Measurements from ENCODE around the gene TCOF1.

The TCOF1 gene

DNA sequence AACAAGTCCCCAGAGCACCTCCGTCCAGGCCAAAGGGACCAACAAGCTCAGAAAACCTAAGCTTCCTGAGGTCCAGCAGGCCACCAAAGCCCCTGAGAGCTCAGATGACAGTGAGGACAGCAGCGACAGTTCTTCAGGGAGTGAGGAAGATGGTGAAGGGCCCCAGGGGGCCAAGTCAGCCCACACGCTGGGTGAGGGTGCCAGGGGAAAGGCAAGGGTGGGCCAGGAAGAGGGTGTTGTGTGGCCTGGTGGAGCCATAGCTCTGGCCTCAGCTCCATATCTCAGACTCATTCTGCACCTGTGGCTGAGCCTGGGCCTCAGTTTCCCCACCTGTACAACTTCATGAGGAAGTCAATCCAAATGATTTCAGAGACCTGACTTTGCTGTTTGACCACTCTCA, 34.5 kb downstream of the TCOF1 start:
- DNase-seq = no peak

DNA sequence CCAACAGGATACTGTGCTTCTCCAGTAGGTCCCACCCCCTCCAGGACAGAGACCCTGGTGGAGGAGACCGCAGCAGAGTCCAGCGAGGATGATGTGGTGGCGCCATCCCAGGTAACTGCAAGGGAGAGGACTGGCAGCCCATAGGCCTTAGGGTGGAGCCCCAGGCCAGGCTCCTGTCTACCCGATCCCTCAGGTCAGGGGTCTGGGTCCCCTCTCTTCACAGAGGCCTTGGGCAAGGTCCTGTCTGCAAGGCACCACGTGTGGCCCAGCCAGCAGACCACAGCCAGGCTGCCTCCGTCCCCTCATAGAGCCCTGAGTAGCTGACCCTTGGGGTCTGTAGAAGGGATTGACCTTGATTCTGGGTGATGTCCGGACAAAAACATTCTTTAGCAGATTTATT, 35.2 kb downstream of the TCOF1 start:
- DNase-seq = no peak

DNA sequence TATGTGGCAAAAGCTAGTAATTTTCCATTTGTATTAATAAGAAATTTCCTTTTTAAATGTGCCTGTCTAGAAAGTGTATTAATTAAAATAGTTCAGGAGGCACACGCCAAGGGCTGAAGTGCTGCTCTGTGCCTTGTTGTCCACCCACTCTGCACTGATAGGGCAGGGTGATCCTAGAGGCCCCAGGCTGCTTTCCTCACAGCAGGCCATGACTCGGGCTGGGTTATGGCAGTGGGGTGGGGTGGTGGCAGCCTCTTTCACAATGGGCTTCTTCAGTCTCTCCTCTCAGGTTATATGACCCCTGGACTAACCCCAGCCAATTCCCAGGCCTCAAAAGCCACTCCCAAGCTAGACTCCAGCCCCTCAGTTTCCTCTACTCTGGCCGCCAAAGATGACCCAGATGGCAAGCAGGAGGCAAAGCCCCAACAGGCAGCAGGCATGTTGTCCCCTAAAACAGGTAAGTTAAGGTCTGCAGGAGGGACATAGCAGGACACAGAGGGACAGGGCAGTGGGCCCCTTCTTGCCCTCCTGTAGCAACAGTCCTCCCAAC, 35.7 kb downstream of the TCOF1 start:
- DNase-seq = no peak

DNA sequence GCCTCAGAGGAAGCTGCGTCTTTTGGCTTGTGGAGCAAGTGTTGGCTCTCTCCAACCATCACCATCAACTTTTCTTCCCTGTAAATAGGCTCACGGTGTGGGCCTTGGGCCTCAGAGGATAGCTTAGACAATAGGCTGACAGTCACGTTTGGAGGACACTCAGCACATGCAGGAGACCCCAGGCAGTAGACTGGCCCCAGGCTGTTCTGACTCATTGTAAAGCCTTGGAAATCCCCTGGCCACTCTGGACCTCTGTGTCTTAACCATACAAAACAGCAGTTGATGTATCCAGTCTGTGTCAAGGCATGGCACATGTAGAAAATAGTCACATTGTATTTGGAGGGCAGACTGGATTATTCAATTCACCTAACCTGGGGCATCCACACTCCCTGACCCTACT, 36.6 kb downstream of the TCOF1 start:
- DNase-seq = no peak

DNA sequence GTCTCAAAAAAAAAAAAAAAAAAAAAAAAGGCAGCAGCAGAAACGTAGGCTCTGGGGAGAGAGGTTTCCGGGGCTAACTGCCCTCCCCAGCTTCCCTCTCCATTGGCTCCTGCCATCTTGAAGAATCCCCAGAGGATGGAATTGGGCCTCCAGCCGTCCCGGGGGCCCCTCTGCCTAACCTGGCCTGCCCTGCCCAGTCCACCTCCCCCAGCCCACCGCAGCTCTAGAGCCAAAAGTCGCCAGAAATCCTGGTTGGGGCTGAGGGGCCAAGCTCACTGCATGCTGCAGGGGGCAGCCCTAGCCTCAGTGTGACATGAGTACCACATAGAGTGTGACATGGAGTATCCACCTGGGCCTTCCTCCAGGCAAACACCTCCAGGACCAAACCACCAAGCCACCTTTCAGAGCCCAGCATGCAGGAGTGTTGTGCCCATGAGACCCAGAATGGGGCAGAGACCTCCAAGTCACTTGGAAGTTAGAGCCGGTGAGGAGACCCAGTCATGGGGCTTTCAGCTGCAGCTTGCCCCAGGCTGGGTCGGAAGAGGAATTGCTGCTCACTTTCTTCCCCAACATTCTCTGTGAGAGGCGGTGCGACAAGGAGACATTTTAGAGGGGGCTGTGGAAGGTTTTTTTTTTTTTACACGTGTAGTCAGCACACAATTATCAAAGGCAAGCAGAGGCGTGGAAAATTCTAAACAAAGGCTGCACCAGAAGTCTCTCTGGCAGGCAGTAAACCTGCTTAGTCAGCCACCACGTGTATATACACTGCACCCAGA, 37.6 kb downstream of the TCOF1 start:
- DNase-seq = no peak

DNA sequence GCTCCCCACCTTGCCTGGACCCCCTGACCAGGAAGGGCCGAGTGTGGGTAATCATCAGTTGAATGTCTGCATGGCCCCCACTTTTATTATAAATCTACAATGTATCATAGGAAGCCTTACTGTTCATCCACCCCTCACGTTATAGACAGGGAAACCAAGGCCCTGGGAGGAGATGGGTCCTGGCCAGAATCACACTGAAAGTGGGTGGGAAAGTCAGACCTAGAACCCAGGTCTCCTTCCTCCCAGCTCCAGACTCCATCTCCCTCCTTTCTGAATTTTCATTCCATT, 38.1 kb downstream of the TCOF1 start:
- DNase-seq = no peak

DNA sequence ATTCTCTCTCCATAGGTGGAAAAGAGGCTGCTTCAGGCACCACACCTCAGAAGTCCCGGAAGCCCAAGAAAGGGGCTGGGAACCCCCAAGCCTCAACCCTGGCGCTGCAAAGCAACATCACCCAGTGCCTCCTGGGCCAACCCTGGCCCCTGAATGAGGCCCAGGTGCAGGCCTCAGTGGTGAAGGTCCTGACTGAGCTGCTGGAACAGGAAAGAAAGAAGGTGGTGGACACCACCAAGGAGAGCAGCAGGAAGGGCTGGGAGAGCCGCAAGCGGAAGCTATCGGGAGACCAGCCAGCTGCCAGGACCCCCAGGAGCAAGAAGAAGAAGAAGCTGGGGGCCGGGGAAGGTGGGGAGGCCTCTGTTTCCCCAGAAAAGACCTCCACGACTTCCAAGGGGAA, 38.8 kb downstream of the TCOF1 start:
- DNase-seq = no peak

DNA sequence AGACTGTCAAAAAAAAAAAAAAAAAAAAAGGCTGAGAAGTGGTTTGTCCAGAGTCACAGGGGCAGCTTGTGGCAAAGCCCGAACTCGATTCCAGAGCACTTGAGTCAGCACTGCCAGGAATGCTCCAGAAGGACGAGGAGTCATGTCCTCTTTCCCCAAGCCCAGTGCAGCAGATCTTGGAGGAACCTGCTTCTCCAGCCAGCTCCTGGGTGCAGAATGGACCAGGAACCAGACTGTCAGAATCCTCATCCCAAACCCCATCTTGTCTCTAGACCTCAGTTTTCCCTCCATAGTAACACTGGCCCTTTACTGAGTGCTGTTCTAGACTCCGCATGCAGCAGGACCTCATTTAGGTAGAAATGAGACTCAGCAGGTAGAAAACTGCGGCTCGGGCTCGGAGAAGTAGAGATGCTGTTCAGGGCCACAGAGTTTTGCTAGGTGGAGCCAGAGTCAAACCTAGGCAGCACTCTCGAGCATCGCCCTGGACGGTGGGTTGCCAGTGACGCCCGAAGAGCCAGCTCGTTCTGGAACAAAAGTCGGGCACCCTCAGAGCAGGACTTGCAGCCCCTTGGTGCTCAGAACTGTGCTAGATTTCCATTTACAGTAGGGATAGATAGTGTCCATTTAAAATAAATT, 39.8 kb downstream of the TCOF1 start:
- DNase-seq = no peak

DNA sequence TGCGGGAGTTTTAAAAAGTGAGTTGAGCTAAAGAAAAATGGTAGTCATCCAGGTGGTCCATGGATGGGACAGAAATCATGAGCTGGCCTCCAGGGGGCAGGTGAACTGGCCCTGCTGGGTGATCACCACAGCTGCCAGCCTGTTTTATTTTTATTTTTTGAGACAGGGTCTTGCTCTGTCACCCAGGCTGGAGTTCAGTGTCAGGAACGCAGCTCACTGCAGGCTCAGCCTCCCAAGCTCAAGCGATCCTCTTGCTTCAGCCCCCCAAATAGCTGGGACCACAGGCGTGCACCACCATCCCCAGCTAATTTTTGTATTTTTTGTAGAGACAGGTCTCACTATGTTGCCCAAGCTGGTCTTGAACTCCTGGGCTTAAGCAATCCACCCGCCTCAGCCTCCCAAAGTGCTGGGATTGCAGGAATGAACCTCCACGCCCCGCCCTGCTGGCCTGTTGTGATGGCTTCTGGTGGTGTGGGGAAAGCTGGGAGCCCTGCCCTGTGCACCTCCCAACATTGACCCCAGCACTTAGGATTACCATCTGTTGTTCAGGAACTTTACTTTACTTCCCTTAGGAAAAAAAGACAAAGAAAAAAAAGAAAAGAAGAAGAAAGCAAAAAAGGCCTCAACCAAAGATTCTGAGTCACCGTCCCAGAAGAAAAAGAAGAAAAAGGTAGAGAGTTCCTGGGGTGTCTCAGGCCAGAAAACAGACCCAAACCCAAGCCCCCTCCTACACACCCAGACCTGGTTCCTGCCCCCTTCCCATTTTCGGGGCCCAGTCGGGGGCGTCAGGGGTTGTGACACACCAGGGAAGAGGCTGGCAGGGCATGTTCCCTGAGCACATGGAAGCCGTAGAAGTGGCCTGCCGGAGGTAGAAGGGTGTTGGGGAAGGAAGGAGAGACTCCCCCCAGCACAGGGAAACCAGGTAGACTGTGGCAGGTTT, 40.6 kb downstream of the TCOF1 start:
- no peak for DNase-seq

DNA sequence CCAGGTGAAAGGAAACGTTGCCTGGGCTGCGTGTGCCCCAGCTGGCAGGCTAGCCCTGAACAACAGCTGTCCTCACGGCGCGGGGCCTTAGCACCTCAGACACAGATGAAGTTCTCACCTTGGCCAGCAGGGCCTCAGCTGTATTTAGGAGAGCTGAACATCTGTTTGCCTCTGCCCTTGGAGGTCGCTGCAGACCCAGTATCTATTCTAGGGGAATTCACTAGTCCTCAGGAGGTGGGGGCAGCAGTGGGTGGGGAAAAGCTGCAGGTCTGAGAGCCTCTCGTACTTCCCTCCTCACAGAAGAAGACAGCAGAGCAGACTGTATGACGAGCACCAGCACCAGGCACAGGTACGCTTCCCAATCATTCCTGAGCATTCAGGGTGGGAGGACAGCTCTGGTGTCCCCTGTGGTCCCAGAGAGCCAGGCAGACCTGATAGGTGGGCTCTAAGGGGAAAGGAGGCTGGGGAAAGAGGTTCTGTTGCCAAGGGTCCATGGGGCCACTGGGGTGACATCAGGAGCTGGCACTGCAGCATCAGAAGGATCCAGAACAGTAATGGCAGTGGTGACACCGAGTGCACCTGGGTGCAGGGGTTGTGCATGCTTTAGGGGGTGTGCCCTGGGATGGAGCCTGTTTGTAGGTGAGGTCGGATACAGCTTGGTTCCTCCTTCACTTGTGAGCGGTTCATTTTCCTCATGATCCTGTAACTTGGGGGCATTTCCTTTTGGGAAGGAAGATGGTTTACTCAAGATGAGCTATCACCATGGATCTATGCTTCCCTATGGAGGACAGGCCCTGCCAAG, 41.4 kb downstream of the TCOF1 start:
- DNase-seq = peak; percentile 80

DNA sequence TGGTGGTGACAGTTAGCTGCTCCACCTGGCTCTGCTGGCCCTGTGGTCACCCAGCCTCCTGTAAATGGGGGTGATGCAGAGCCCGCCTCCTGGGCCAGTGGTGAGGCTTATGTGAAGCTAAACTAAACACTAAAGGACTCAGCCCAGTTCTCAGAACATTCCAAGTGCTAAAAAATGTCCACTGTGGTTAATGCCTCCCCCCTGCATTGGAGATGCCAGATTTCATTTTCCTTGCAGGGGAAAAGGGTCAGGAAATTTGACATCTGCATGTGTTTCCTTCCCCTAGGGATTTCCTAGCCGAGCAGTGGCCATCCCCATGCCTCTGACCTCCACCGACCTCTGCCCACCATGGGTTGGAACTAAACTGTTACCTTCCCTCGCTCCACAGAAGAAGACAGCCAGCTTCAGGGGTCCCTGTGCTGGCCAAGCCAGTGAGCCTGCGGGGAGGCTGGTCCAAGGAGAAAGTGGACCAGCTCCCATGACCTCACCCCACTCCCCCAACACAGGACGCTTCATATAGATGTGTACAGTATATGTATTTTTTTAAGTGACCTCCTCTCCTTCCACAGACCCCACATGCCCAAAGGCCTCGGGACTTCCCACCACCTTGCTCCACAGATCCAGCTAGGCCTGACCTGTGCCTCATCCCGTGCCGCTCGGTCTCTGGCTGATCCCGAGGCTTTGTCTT, 42.2 kb downstream of the TCOF1 start:
- peak; percentile 73 for DNase-seq

DNA sequence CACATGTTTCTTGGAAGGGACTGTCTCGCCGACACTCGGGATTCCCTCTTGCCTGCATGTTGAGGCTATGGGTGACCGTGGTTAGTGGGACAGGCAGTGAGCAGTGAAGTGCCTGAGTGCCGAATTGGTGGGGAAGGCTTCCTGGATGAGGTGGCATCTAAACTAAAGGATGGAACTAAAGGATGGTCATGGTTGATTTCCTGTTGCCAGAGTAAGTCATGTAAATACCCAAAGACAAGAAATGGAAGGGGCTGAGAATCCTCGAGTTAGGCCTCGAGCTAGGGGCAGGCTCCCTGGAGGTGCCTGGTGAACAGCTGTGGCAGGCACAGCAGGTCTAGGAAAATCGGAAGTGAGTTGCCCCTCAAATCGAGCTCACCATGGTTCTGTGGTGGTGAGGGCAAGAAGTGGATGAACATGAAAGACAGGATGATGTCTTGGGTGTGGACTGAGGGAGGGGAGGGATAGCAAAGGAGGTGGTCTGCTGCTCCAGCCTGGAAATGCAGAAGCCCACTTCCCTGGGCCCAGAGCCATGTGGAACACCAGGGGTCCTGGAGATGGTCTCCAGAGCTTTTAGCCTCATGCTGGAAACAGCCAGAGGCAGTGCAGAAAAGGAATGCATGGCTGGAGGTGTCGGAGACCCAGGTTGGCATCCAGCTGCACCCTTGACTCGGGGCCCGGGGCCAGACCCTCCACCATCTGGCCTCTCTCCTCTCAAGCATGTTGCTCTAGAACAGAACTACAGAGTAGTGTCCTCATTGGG, 43.0 kb downstream of the TCOF1 start:
- DNase-seq = peak; percentile 52

DNA sequence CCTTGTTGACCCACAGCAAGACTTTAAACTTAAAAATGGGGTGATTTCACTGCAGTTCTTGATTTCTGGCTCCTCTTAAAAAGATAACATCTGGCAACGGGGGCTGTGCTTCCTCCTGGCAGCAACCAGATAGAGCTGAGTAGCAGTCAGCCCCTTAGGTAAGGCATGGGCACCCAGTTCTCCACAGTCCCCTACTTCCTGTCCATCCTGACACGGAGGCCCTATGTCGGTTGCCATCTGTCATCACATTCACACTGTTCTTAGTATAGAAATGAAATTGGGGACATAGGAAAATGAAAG, 43.5 kb downstream of the TCOF1 start:
- DNase-seq = no peak

DNA sequence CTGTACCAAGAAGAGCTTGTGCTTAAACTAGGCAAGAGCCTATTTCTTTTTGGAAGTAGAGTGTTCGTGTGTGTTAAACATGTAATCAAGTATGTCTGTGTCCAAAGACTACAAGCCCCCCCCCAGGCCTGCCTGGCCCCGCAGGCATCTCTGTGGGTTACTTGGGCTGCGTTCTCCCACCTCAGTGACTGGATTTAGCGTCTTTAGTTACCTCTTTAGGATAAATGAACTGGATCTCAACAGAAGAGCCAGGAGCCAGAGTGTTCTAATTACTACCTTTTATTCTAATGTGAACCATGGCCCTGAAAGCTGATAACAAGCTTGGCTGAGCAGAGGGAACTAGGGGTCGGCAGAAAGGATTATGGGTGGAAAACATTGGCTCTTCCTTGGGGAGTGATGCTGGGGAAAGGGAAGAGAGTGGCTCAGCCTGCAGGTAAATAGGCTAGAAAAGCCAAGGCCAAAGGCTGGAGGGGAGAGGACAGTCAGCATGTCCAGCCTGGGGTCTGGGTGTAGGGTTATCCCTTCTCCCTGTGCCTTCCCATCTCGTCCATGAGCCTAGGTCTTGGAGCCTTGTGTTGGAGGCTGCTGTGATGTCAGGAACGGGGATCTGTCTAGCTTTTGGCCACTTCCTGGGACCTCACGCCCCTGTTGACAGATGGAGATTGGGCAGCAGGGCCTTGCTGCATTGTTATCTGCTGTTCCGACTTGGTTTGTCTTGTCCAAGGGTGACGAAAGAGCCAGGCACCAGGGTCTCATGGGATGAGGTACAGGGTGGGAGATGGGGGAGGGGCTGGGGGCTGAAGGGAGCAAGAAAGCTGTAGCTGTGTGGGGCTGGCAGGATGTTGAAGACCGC, 44.1 kb downstream of the TCOF1 start:
- DNase-seq = no peak

DNA sequence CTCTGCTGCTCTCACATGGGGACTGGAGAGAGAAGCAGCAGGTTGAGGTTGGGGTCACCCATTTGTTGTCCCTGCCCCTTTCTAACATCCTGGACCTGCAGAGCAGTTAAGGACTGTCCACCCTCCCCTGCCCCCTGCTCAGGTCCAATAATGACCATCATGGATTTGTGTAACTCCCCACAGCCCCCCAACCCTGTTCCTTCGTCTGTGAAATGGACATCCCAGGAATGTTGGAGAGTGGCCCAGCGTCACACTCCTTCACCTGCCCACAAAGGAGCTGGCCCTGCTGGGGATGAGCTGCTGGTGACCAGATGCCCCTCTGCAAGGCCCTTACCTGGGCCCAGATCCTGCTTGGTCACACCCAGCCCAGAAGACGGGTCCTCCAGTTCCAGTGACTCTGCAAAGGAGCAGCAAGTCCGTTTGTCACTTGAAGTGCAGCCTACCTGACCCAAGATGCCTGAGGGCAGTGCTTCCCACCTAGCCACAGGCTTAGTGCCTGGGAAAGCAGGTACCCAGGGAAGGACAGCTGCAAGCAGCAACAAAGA, 44.8 kb downstream of the TCOF1 start:
- no peak for DNase-seq

DNA sequence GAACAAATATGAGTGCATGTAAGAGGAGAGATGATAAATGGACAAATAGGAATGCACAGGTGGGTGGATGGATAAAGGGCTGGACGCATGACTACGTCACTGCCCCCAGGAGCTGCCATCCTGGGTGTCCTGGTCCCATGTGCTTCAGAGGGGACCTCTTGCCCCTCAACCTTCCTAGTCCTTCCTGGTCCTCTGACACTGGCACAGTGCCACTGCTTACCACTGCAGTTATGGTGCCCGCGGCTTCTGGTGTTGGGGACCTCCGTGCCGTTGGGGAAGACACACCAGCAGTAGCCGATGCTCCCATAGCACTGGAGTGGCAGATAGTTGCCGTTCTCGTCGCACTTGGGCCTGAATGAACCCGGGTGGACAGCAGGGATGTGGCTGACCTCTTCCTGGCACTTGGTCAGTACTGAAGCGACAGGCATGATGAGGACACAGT, 45.4 kb downstream of the TCOF1 start:
- DNase-seq = no peak

DNA sequence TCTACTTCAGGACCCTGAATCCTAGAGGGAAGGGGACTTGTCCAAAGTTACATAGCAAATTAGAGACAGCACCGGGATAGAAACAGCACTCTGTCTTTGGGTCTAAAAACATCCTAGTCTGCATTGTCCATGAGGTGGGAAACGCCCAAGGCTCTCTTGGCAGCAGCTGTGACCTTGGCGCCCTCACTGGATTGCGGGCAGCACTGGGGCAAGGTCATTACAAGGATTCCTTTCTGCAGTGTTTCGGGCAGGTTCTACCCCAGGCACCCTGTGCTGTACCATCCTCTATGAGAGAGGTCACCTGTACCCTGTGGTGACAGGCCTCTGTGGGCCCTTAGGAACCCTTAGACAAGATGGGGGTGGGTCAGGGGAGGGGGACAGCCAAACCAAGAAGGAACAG, 46.6 kb downstream of the TCOF1 start:
- DNase-seq = no peak

DNA sequence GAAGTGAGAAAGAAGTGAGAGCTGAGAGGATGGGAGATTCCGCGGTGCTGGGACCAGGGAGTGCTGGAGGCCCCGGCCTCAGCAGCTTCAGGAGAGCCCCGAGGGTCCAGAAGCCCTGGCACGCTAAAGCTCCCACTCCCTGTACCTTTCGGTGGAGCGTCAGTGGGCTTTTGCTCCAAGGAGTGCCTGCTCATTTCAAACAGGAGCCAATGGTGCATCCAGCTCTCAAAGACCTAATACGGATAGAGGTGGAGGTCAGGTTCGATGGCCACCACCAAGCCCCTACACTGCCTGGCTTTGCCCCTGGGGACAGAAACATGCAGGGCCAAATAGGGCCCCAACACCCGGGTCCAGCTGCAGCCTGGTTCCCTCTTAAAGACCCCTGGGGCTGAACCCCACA, 47.0 kb downstream of the TCOF1 start:
- DNase-seq = no peak

DNA sequence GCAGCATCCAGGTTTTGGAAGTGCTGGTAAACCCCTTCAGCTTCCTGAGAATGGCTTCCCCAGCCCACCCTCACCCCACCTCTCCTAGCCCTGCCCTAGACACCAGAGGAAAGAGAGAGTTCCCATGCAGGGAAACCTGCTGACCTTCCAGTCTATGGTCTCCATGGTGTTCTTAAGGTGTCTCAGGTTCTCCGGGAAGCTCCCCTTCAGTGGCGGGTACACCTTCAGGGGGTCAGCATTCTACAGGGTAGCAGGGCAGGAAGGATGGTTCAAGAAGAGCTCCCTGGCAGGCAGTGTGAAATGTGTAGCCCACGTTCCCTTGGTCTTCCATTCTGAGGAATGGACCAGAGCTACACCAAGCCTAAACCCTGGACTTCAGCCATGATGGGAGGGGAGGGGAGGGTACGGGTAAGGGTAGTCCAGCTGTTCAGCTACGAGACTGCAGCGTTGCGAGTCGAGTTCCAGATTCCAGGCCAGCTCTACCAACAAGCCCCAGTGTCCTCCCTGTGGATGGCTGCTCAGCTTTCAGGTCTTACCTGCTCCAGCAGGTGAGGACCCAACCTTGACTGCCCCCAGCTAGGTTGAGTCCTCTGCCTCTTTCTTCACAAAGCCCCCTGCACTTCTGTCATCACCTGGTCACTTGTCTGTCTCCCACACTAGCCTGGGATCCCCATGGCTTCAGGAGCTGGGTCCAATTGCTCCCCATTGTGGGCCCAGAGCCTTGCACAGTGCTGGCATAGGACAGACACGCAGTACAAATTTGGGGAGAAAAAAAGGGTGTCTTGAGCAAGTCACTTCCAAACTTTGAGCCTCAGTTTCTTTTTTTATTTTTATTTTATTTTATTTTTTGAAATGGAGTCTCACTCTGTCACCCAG, 47.7 kb downstream of the TCOF1 start:
- no peak for DNase-seq

All from CD4-positive, alpha-beta T cell treated with Interferon gamma for 1 hour (primary cell).